HCT116 (cell line): ENCODE data around the gene PYGO2.

ENCODE experiments used
- POLR2A ChIP-seq: IDR thresholded peaks from 2 replicates; pipeline ENCODE4 v1.7.0; 2011; ENCODE audit warnings: borderline replicate concordance; ENCODE audit not compliant: insufficient read depth, insufficient read length; ENCODE audit errors: extremely low read depth
- POLR2AphosphoS5 ChIP-seq: IDR thresholded peaks from 2 replicates; pipeline ENCODE4 v1.6.1; 2011; ENCODE audit warnings: mild to moderate bottlenecking, low read depth, low read length, moderate library complexity
- REST ChIP-seq: IDR thresholded peaks from 2 replicates; pipeline ENCODE4 v1.6.1; 2012; ENCODE audit warnings: low read depth
- TCF7L2 ChIP-seq: IDR thresholded peaks from 2 replicates; pipeline ENCODE4 v1.7.0; 2011; ENCODE audit warnings: borderline replicate concordance, inconsistent platforms; ENCODE audit not compliant: insufficient read depth, insufficient read length; ENCODE audit errors: extremely low read depth
- YY1 ChIP-seq: IDR thresholded peaks from 2 replicates; pipeline ENCODE4 v1.6.1; 2011; ENCODE audit warnings: low read length, low read depth, moderate library complexity, mild to moderate bottlenecking; ENCODE audit not compliant: insufficient replicate concordance; ENCODE audit errors: extremely low read depth
- ZNF274 ChIP-seq: fragments of 200-500 bp; sonication (Bioruptor generic); IDR thresholded peaks from 2 replicates; pipeline ENCODE4 v1.6.1; 2014; ENCODE audit warnings: mild to moderate bottlenecking, low read depth, low read length, inconsistent platforms
- TF ChIP-seq, protein P1 (sequence below), 3 experiments: fragments of 200-600 bp in 1 of 3; sonication (generic) in 1 of 3; IDR thresholded peaks in 2 of 3; conservative IDR thresholded peaks in 1 of 3; 2 replicates each; pipeline ENCODE4 v1.5.1; 2012 to 2017; ENCODE audit warnings: low read depth in 2 of 3, low read length in 2 of 3, antibody characterized with exemption in 1 of 3, borderline replicate concordance in 1 of 3, control low read depth in 1 of 3, mild to moderate bottlenecking in 1 of 3, mixed read lengths in 1 of 3, mixed run types in 1 of 3, moderate library complexity in 1 of 3; ENCODE audit not compliant: insufficient read depth in 1 of 3
- TF ChIP-seq, protein P2 (sequence below): IDR thresholded peaks from 2 replicates; pipeline ENCODE4 v1.6.1; 2012

DNA sequence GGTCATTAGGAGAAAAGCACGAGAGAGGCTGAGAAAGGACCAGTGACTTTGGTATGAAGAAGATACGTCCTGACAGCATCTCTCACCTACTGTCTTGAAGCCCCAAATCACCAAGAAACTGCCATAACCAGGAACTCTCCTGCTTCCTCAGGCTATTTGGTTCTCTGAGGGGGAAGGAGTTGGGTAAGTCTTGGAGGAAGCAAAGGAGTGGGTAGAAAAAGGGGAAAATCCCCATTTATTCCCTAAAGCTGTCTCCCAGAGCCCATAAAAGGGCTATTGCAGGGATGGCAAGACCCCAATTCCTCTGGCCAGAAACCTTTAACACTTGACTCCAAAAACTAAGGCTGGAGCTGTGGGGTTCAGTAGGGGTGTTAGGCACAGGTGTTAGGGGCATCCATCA is 3.5 kb downstream of the PYGO2 start:
- TF ChIP-seq POLR2A (no peak), TCF7L2 (no peak), POLR2AphosphoS5 (no peak; the same call in 1 of the 2 replicates), YY1 (no peak), ZNF274 (no peak), REST (no peak)
- TF ChIP-seq, protein P1, sequence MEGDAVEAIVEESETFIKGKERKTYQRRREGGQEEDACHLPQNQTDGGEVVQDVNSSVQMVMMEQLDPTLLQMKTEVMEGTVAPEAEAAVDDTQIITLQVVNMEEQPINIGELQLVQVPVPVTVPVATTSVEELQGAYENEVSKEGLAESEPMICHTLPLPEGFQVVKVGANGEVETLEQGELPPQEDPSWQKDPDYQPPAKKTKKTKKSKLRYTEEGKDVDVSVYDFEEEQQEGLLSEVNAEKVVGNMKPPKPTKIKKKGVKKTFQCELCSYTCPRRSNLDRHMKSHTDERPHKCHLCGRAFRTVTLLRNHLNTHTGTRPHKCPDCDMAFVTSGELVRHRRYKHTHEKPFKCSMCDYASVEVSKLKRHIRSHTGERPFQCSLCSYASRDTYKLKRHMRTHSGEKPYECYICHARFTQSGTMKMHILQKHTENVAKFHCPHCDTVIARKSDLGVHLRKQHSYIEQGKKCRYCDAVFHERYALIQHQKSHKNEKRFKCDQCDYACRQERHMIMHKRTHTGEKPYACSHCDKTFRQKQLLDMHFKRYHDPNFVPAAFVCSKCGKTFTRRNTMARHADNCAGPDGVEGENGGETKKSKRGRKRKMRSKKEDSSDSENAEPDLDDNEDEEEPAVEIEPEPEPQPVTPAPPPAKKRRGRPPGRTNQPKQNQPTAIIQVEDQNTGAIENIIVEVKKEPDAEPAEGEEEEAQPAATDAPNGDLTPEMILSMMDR (IDR thresholded peaks at IDR 0.05 in 2 of 3, conservative IDR thresholded peaks at IDR 0.05 in 1 of 3; ENCODE audit: borderline replicate concordance in 1 of 3, insufficient read depth in 1 of 3, low read depth in 2 of 3, low read length in 2 of 3), result no peak
- TF ChIP-seq, protein P2, sequence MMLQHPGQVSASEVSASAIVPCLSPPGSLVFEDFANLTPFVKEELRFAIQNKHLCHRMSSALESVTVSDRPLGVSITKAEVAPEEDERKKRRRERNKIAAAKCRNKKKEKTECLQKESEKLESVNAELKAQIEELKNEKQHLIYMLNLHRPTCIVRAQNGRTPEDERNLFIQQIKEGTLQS, result no peak
